Fibroblast of upper back skin (primary cell): ENCODE data around the gene NCDN.
A peak's percentile ranks its signal among the peaks of the same experiment; 100 is the strongest.

ENCODE experiments used
- DNase-seq: peaks from one replicate; pipeline ENCODE4 v3.0.0-alpha.2; 2013

NCDN gene, protein sequence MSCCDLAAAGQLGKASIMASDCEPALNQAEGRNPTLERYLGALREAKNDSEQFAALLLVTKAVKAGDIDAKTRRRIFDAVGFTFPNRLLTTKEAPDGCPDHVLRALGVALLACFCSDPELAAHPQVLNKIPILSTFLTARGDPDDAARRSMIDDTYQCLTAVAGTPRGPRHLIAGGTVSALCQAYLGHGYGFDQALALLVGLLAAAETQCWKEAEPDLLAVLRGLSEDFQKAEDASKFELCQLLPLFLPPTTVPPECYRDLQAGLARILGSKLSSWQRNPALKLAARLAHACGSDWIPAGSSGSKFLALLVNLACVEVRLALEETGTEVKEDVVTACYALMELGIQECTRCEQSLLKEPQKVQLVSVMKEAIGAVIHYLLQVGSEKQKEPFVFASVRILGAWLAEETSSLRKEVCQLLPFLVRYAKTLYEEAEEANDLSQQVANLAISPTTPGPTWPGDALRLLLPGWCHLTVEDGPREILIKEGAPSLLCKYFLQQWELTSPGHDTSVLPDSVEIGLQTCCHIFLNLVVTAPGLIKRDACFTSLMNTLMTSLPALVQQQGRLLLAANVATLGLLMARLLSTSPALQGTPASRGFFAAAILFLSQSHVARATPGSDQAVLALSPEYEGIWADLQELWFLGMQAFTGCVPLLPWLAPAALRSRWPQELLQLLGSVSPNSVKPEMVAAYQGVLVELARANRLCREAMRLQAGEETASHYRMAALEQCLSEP

DNA sequence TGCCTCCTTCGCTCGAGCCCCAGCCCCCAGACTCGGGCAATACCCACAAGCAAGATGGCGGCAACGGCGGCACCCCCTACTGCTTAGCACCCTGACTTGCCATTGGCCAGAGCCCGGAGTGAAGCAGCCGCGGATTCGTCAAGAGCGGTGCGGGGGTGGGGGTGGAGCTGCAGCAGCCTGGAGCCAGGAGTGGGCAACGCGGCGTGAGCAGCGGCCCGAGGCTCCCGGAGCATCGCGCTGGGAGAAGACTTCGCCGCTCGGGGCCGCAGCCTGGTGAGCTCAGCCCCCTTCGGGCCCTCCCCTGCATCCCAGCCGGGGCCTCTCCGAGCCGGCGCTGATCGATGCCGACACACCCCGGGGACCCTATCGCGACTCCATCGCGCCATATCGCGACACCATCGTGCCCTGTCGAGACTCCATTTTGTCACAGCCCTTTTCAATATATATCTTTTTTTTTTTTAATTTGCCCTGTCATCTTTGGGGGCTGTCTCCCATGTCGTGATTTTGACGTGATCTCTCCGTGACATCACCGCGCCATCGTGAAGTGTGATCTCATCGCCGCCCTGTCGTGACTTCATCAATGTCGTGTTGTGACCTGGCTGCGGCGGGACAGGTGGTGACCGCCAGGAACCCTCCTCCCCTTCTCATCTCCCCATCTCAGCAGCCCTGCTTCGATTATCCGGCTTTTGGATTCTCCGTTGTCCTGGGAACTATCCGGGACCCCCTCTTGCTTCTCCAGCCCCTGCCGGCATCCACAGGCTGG, at the start of gene NCDN:
NCDN (plus strand) TSS at position 189 of the 763 bp plus-strand sequence; CDS start at position 581, 392 bp downstream.
- DNase-seq = peak; percentile 97

DNA sequence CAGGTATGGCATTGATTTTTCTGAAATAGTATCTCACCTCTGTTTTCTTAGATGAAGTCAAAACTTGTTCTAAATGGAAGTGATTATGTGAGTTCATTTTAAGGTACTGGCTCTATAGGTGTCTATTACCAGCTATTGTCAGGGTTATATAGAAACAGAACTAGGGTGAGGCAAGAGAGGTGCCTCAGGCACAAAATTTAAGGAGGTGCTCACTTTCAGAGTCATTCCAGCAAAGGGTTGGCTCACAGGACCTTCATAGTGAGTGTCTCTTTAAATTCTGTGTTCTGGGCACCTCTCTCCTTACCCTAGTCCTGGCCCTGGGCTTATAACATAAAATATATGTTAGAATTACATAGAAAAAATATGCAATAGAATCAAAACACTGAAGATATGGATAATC, 49.7 kb upstream of the NCDN start:
- DNase-seq = no peak

DNA sequence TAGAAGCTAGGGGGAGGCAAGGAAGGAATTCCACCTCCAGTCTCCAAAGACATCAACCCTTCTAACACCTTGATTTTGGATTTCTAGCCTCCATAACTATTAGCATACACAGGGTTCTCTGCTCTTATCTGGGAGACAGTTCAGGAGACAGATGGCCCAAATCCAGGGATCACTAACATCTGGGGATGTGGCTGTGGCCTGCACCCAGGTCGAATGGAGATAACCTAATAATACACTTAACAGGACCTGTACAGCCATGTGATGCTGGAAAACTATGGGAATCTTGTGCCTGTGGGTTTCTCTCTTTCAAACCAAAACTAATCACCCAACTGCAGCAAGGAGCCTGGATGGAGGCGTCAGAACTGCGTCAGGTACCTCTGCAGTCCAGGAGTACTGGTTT, 48.0 kb upstream of the NCDN start:
- DNase-seq = no peak

DNA sequence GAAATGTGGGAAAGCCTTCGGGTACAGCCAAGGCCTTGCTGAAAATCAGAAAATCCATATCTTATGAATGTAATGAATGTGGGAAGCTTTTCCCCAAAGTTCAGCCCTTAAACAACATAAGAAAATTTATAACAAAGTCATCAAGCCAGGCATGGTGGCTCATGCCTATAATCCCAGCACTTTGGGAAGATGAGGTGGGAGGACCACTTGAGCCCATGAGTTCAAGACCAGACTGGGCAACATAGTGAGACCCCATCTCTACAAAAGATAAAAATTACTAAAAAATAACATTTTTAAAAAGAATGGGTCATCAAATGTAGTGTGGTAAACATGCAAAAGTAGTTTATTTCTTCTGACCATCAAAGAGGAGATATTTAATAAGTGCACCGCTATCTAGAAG, 46.3 kb upstream of the NCDN start:
- DNase-seq = no peak

DNA sequence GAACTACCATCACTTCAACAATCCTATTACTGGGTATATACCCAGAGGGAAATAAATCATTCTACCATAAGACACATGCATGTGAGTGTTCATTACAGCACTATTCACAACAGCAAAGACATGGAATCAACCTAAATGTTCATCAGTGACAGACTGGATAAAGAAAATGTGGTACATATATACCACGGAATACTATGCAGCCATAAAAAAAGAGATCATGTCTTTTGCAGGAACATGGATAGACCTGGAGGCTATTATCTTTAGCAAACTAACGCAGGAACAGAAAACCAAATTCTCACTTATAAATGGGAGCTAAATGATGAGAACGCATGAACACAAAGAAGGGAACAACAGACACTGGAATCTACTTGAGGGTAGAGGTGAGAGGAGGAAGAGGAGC, 39.4 kb upstream of the NCDN start:
- DNase-seq = no peak

DNA sequence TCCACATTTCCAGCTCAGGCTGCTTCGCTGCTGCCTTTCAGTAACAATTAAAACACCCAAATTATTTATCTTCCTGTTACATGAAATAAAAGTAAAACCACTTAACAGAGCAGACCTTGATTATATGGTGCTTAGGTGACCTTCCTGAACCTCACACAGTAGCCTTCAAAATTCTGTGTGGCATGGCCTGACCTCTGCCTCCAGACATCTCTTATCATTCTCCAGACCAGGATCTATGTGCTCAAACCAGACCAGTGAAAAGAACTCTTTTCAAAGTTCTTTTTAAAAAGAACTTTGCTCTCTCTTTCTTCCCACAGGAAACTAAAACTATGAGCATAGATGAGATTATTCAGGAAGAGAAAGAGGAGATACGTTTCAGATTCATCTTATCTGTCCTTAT, 38.2 kb upstream of the NCDN start:
- DNase-seq = no peak

DNA sequence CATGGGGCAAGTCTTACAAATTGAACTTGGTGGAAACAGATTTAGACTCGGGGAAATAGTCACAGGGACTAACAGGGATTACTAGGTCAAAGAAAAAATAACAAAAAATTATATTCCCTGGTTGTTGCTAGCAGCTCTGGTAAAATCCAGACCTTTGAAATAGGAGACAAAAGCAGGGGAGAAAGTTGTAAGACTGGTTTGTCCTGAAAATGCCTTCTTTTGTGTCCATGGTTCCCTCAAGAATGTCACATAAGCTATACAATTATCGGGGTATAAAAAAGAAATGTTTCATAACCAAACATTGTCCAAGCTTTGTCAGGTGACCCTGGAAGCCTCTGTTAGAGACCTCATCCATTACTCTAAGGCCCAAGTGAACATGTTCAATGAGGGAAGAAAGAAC, 33.5 kb upstream of the NCDN start:
- DNase-seq = no peak

DNA sequence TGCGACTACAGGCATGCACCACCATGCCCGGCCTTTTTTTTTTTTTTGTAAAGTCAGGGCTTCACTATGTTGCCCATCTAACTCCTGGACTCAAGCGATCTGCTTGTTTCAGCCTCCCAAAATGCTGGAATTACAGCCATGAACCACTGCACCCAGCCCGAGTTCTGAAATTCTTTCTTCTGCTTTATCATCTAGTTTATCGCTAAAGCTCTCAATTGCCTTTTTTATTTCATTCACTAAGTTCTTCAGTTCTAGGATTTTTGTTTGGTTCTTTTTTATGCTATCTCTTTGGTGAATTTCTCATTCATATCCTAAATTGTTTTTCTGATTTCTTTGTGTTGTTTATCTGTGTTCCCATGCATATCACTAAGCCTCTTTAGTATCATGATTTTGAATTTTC, 27.4 kb upstream of the NCDN start:
- DNase-seq = no peak

DNA sequence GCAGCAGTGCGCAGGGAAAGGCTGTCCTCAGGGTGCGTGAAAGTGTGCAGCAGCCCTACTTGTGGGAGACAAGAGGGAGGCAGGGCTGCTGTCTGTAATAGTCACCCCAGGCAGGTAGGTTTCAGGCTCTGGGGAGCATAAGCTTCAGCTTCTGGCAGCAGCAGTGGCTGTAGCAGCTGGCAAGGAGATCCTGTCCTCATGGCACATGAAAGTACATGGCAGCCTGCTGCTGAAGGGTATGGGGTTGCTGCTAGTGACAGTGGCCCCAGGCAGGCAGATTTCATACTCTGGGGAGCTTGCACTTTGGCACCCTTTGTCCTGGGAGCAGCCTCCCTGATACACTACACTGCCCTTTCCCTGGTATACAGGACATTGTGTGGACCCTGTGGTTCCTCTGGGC, 26.7 kb upstream of the NCDN start:
- DNase-seq = no peak

DNA sequence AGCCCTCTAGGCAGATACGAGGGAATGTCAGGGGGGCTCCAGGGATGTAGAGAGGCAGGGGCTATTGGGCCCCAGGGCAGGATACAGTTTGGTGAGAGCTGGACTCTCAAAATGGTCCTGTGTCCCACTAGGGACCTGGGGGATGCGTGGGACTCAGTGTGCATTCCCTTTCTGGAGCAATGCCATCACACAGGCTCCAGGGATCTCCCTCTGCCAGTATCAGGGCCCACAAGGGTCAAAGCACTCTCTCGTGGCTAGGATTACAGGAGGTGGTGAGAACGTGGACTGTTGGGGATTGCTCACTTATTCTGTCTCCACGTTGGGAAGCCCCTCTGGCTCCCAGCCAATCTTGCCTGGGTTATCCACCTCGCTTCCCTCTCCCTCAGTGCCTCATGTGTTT, 26.2 kb upstream of the NCDN start:
- DNase-seq = no peak

DNA sequence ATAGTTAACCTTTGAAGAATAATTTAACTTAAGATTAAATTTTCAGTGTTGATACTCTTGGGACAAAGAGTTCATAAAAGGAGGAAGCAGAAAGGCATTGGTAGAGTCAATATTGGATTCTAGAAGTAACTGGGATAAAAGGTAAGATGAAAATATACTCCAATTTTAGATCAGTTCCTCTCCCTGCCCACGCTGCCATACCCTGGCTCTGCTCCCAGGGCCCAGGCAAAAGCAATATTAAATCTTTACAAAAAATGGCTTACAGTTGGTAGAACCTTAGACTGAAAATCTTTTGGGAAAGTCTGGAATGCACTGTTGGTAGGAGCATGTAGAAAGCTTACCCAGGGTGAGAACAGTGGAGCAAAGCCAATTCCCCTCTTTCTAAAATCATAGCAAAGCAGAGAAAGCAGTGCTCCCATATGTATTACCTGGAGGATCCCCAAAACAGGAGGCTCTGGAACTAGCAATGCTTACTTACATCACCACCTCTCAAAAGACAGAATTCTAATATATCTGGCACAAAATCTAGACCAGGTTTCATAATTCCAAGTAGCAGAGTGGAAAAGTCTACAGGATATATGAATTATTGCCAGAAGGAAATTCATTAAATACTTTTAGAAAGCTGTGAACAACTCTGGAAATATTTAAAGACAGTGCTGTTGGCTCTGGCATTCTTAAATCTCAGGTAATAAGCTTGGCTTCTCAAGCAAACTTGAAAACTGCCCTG, 24.9 kb upstream of the NCDN start:
- DNase-seq = peak; percentile 57

DNA sequence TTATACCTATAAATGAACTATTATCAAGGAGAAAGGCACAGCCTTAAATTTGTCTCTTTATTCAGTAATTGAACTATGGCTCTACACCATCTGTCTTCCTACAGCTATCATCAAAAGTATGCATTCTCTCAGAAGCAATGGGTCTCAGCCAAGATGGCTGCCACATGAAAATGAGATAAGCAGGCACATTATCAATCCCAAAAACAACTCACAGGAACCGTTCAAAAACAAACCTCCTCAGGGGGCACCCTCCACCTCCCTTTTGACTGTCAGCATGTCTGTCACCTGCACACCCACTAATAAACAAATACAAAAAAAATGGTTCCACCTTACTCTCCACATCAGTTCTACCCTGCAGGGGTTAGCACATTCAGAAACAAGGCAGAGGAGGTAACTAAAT, 24.0 kb upstream of the NCDN start:
- DNase-seq = no peak

DNA sequence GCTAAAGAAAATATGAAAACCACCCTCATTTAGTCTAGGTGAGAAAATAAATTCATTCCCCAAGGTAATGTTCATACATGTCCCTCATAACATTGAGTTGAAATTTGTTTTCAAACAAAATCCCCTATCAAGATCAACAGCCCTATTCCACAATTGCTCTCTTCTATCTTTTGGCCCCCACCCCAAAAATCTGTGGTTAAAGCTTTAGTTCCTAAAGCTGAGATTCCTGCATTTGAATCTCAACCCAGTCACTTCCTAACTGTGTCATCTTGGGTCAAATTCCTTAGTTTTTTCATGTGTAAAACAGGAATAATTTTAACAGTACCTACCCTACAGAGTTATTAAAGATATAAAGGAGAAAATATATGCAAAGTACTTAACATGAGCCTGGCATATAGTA, 22.4 kb upstream of the NCDN start:
- DNase-seq = no peak

DNA sequence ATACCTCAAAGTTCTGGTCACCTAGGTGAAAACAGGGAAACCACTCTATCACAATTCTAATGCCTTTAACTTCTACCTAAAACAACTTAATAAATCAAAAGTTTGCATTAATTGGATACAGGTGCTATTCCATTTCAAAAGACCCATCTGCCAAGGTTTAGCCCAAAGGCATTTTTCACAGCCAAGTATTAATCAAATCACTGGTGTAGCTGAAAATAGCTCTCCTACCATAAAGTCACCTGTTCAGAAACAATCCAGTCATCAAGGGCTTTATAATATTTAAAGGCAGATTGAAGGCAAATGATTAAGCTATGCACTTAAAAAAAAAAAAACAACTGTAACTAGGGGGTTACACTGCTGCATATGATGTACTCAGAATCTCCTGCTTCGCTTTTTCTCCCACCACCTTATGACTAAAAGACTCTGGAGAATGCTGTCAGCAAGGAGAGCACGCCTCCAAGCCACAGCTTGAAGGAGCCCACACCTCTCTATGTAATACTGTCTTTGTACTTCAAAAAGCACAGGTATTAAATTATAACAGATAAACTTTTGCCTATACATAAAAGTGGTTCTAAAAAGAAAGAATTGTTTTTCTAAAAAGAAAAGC, 20.9 kb upstream of the NCDN start:
- DNase-seq = no peak

DNA sequence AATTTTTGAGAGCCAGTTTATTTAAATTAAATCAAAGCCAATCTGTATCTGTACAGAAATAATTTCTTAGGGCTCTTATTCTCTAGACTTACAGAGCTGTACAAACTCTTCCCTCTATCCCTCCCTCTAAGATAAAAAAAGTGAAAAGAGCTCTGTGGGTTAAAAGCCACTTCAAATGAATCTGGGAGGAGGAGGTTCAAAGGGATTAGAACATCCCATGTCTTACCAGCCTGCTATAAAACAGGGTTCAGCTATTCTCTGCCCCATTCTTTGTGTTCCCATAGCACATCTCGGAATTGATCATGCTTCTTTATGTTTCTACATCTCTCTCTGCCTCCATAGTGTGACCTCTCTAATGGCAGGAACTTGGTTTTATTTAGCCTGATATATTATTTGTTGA, 19.8 kb upstream of the NCDN start:
- no peak for DNase-seq

DNA sequence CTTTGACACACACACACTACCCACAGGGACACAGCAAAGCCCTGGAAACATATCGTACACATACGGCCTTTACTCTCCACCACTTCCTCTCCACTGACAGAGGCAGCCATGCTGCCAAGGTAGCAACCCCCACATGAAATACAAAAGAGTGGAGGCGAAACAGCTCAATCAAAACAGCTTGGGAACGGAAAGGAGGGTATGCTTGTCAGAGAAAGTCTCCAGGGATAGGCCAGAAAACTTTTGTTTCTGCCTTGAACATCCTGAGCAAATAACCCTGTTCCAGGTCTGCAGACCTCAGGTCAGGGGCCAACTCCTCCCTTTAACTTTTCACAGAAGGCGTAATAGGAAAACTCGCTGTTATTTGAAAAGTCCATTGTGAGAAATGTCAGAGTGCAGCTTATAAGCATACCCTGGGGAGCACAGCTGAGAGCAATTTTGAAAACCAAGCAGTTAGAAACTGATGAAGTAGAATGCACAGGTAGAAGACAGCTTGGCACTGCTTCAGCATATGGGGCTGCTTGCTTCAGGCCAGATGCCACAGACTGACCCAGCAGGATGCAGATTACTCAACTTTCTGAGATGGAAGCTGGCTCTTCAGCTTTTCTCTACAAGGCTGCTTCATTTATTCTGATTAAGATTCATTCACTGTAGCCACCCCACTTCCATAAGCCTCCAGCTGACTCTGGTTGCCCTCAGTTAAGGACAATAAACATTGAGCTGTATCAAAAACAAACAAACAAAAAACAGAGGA, 18.4 kb upstream of the NCDN start:
- DNase-seq = peak; percentile 49

DNA sequence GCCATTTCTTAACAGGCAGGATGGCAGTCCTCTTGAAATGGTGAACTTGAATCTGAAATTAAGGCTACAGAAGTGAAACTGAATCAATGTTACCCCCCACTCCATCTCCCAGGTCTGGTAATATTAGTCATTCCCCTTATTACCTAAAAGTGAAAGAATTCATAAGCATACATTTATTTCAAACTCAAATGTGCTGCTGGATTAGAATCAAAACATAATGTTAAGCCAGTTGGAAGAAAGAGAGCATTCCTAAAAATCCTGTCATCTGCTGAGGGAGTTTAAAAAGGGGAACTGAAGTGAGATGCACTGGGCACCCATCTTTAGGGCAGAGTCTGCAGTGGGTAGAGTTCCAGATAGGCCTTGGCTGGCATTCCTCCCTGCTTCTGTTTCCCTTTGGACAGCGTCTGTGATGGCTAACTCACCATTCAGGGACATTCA, 17.8 kb upstream of the NCDN start:
- DNase-seq = peak; percentile 81

DNA sequence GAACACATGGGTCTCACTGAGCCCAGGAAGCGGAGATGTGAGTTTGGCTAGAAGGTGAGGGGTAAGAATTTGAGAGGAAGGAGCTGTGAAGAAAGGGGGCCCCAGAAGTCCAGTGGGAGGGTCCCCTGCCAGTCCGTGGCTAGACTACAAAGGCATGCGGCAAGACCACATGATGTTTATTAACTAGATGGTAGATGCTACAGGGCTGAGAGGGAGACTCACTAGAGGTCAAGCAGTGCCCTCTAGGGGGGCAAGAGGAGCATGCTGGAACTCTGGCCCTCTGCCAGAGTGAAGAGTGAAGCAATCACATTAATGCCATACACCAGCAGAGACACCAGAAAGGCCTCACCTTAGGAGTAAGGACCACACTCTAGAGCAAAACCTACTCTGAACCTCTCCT, 12.6 kb upstream of the NCDN start:
- DNase-seq = peak; percentile 54

DNA sequence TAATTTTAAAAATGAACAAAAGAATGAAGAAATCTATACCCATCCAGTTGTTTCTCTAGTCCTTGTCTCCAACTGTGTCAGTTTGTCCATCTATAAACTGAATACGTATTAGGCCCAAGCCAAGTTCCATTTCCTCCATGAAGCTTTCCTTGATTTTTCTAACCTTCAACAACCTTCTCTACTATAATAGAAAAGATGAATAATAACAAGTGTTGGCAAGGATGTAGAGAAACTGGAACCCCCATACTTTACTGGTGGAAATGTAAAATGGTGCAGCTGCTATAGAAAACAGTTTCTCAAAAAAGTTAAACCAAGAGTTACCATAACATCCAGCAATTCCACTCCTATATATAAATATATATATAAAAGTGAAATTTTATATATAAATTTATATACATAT, 11.0 kb upstream of the NCDN start:
- DNase-seq = no peak

DNA sequence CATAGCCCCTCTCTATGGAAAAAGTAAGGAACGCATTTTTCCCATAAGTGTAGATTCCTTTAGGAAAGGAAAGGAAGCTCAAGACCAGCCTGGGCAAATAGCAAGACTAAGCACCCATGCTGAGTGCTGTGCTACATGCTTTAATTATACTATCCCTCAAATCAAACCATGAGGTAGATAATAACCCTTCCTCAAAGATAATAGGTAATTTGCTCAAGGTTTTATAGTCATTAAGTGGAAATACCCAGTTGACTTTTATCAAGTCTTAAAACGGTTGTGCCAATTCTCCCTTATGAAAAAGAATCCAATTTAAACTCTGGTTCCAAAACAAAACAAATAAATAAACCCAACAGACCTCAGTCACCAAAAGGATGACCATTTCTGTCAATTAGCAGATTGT, 3.7 kb upstream of the NCDN start:
- no peak for DNase-seq

DNA sequence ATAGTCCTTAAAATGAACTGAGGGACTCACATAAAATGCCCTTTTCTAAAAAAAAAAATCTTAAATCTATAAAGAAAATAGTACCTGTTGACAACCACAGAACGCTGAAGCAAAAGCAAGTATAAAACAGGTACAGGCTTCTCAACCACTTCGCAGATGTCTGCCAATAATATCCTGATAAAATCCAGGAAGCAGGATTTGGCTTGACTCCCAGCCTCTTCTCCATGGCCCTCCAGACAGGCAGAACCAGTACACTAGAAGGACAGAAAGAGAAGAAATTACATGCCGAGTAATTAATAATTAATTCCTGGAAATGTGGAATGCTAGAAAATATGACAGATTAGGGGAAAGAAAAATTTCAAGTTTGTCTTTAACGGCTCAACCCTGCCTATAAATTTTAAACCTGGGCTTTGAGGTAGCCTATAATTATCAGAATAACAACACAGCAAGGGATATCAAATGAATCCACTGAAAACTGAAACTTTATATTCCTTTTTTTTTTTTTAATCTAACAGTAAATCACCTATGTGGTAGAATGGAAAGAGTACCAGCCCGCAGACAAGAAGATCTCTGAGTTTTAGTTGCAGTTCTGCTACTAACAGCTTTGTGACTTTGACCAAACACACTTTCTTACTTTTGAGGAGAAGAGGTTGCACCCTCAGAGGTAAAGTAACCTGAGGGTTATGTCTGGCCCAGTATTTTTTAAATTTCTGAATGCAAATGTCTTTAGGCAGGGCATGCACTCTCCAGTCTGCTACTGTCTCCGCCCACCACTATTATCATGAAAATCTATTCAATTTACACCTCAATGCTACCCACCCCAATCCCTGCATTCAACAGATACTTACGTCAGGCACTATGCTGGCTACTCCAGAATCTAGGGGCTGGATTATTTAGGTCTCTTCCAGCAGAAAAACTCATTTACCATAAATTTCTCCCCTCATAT, 3.1 kb upstream of the NCDN start:
- DNase-seq = no peak
